K562 treated with DMSO at 1 percent for 48 hours (cell line): Measurements from ENCODE around the gene NUFIP1. TPM values are rescaled to one million over a fixed set of nuclear protein-coding genes. Genes with fewer than 3 reads are reported as not detected.

ENCODE experiments used
- total RNA-seq: library from RNA; unstranded; fragments of 300-600 nt; gene quantifications from 2 replicates; pipeline ENCODE4 v1.2.3, GENCODE V29; 2022; ENCODE audit warnings: low replicate concordance; ENCODE audit errors: extremely low read depth

The NUFIP1 gene
- not detected in 2 replicates for total RNA-seq

GRCh38 chr13:44989071-44989889, at the start of gene NUFIP1, which contains the start of gene GPALPP1:
NUFIP1 (minus strand) TSS chr13:44989471; CDS start chr13:44989436, 35 bp downstream.
GPALPP1 (plus strand) TSS chr13:44989538; CDS start chr13:44989655, 117 bp downstream.

Other genes starting within 250 kb of the NUFIP1 start
- gene GPALPP1, start 67 bp upstream of the NUFIP1 start, total RNA-seq: not detected in 2 replicates
- not detected in 2 replicates for gene GTF2F2, start 131.0 kb upstream of the NUFIP1 start, total RNA-seq
- gene KCTD4, start 211.6 kb upstream of the NUFIP1 start, total RNA-seq: not detected in 2 replicates